PFSK-1 (cell line): ENCODE data around the gene SYTL5.

Experiments used
- FOXP2 ChIP-seq: optimal IDR thresholded peaks from 2 replicates; pipeline ENCODE3; 2011; ENCODE audit warnings: borderline replicate concordance, control low read depth, inconsistent platforms; ENCODE audit not compliant: insufficient read depth; ENCODE audit errors: extremely low read length, extremely low read depth
- POLR2AphosphoS5 ChIP-seq: IDR thresholded peaks from 2 replicates; pipeline ENCODE4 v1.6.1; 2012; ENCODE audit warnings: low read depth, mild to moderate bottlenecking, control low read depth, low read length, moderate library complexity
- SIN3A ChIP-seq: IDR thresholded peaks from 2 replicates; pipeline ENCODE4 v1.6.1; 2012; ENCODE audit warnings: mild to moderate bottlenecking, low read length, moderate library complexity, borderline replicate concordance; ENCODE audit not compliant: insufficient read depth
- TAF1 ChIP-seq: IDR thresholded peaks from 2 replicates; pipeline ENCODE4 v1.6.1; 2012; ENCODE audit warnings: low read length, control low read depth, borderline replicate concordance; ENCODE audit not compliant: insufficient read depth
- TF ChIP-seq, protein P1 (sequence below), 2 experiments: IDR thresholded peaks; 2 replicates each; pipeline versions ENCODE4 v1.6.1 to v1.8.0; 2011 to 2012; ENCODE audit warnings: low read depth in 2 of 2, low read length in 2 of 2, control low read depth in 1 of 2, inconsistent platforms in 1 of 2, mild to moderate bottlenecking in 1 of 2, moderate library complexity in 1 of 2; ENCODE audit not compliant: insufficient read depth in 1 of 2

Gene SYTL5

DNA sequence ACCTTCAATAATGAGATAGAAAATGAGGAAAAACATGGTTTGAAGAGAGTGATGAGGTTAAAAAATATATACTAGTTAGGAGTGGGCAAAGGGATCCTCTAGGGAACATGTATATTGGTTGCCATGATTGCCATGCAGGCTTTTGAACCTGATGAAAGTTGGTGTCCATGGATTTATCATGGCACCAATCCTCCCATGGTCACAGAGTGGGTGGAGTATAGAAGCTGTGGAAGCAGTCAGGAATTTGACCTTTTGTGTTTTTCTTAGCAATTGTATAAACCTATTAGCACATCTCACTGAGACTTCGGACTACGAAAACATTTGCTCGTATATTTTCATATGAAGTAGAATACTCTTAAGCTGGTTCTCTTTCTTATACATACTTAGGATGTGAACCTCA lies 30.9 kb upstream of the SYTL5 start:
- TF ChIP-seq FOXP2: no peak
- no peak for TF ChIP-seq TAF1
- TF ChIP-seq, protein P1, sequence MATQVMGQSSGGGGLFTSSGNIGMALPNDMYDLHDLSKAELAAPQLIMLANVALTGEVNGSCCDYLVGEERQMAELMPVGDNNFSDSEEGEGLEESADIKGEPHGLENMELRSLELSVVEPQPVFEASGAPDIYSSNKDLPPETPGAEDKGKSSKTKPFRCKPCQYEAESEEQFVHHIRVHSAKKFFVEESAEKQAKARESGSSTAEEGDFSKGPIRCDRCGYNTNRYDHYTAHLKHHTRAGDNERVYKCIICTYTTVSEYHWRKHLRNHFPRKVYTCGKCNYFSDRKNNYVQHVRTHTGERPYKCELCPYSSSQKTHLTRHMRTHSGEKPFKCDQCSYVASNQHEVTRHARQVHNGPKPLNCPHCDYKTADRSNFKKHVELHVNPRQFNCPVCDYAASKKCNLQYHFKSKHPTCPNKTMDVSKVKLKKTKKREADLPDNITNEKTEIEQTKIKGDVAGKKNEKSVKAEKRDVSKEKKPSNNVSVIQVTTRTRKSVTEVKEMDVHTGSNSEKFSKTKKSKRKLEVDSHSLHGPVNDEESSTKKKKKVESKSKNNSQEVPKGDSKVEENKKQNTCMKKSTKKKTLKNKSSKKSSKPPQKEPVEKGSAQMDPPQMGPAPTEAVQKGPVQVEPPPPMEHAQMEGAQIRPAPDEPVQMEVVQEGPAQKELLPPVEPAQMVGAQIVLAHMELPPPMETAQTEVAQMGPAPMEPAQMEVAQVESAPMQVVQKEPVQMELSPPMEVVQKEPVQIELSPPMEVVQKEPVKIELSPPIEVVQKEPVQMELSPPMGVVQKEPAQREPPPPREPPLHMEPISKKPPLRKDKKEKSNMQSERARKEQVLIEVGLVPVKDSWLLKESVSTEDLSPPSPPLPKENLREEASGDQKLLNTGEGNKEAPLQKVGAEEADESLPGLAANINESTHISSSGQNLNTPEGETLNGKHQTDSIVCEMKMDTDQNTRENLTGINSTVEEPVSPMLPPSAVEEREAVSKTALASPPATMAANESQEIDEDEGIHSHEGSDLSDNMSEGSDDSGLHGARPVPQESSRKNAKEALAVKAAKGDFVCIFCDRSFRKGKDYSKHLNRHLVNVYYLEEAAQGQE (IDR thresholded peaks at IDR 0.05; ENCODE audit: insufficient read depth in 1 of 2, low read depth in 2 of 2, low read length in 2 of 2): no peak

DNA sequence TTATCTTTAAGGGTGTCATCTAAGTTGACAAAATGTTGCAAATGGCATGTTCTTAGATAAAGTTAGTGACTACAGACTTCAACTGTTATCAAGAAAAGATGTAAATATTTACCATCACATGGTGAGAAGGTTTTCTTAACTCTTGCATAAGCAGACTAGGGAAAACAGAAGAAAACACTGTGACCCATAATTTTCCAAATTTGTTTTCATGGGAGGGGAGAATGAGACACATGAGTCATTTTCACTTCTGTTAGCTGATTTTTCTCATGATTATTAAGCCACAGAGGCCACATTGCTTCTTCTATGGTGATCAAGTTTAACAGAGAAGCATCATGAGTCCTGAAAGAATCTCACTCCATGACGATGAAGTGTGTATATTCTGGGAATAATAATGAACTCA lies 30.2 kb upstream of the SYTL5 start:
- TF ChIP-seq POLR2AphosphoS5 (no peak), FOXP2 (no peak), SIN3A (no peak), TAF1 (no peak)
- TF ChIP-seq, protein P1 (IDR thresholded peaks at IDR 0.05; ENCODE audit: insufficient read depth in 1 of 2, low read depth in 2 of 2, low read length in 2 of 2): no peak

DNA sequence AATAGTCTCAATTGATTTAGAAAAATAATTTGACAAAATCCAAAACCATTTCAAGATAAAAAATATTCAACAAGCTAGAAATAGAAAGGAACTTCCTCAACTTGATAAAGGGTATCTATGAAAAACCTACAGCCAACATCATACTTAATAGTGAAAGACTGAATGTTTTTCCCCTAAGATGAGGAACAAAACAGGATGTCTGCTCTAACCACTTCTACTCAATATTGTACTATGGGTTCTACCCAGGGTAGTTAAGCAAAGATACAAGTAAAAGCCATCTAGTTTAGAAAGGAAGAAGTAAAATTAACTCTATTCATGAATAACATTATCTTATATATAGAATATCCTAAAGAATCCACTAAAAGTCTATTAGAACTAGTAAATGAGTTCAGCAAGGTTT lies 21.5 kb upstream of the SYTL5 start:
- TF ChIP-seq SIN3A: no peak
- no peak for TF ChIP-seq POLR2AphosphoS5
- no peak for TF ChIP-seq TAF1
- TF ChIP-seq, protein P1 (IDR thresholded peaks at IDR 0.05; ENCODE audit: insufficient read depth in 1 of 2, low read depth in 2 of 2, low read length in 2 of 2): no peak
- no peak for TF ChIP-seq FOXP2

DNA sequence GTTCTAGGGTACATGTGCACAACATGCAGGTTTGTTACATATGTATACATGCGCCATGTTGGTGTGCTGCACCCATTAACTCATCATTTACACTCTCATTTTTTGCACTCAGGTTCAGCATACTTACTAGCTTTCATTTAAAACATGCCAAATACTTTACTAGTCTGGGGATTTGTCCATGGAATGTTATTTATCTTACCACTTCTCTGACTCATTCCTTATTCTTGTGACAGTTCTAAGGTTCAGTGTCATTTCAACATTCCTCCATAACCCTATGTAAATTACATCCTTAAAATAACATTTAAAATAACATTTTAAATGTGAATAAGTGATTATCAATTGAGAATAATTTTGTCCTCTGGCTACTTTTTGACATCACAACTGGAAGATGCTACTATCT lies 19.5 kb upstream of the SYTL5 start:
- TF ChIP-seq SIN3A (no peak), FOXP2 (no peak), TAF1 (no peak), POLR2AphosphoS5 (no peak)
- TF ChIP-seq, protein P1 (IDR thresholded peaks at IDR 0.05; ENCODE audit: insufficient read depth in 1 of 2, low read depth in 2 of 2, low read length in 2 of 2): no peak

DNA sequence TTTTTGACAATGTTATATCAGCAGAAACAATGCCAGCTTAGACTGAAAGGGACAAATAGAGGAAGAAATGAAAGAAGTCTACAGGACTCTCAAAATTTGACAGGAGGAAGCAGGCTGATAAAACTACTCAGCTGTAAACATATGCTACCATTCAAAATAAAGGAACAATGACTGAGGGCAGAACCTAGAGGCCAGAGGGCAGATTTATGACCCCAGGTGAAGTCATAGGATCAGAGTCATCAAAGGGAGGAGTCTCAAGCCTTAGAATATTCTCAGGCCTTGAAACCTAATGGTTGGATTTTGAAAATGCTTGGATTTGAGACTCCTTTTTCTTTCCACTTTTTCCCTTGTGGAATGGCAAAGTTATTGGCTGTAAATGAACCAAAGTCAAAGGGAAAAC lies 17.0 kb upstream of the SYTL5 start:
- TF ChIP-seq, protein P1 (IDR thresholded peaks at IDR 0.05; ENCODE audit: insufficient read depth in 1 of 2, low read depth in 2 of 2, low read length in 2 of 2): no peak
- TF ChIP-seq FOXP2: no peak
- no peak for TF ChIP-seq POLR2AphosphoS5
- TF ChIP-seq SIN3A: no peak
- TF ChIP-seq TAF1: no peak
